ENCODE results near the gene SLC16A2.

DNA sequence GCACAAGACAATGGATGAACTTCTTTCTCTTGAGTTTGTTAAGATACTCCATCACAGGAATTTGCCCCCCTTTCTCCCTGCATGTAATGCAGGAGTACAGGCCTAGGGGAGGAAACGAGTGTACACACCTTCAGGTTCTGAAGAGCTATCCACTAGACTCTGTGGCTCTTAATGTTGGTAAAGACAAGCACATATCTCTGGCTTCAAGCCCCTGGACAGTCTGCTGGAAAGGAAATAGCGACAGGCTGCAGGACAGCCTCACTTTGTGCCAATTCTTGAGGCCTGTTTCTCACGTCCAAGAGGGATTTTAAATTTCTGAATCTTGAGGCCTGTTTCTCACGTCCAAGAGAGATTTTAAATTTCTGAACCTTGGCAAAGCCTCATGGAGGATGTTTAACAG lies 106.1 kb downstream of the SLC16A2 start:
- TF ChIP-seq ZNF274 (IDR thresholded peaks at IDR 0.05; ENCODE audit: low read depth, low read length) (no peak), YY1 (IDR thresholded peaks at IDR 0.05; ENCODE audit: insufficient read depth, insufficient read length) (no peak)
